PC-9 (cell line): ENCODE results near the gene TEDC1. TPM values are rescaled to one million over a fixed set of nuclear protein-coding genes. Genes with fewer than 3 reads are reported as not detected.

Experiments used
- BruUV-seq: library from RNA; stranded (reverse); fragments of 400-500 nt; replicated peaks from 2 replicates; lab custom pipeline; 2021; lab: Mats Ljungman, UMichigan
- CTCF ChIA-PET: fragments of 300-600 bp; sonication (Branson Sonifier 250); formaldehyde crosslinking; loops from one replicate; lab custom pipeline; 2022; ENCODE audit warnings: antibody characterized with exemption; lab: Charles Lee
- POLR2A ChIA-PET: fragments of 300-600 bp; sonication (Branson Sonifier 250); formaldehyde crosslinking; loops from one replicate; lab custom pipeline; 2022; ENCODE audit warnings: antibody characterized with exemption; ENCODE audit not compliant: unreplicated experiment; lab: Charles Lee
- DNase-seq, 2 experiments: peaks; one replicate each; pipeline versions ENCODE4 v3.0.0 to v3.0.0-alpha.2; 2015 to 2022; ENCODE audit warnings: mixed read lengths in 1 of 2
- H2AFZ ChIP-seq: fragments of 200-600 bp; sonication (generic); 2 replicates; pipeline ENCODE4 v1.8.1; 2017; ENCODE audit warnings: antibody characterized with exemption
- H3F3A ChIP-seq: fragments of 200-600 bp; sonication (generic); 2 replicates; pipeline ENCODE4 v1.8.1; 2017; ENCODE audit warnings: antibody characterized with exemption, mild to moderate bottlenecking, low read depth; ENCODE audit not compliant: insufficient read depth
- H3K27ac ChIP-seq: fragments of 200-600 bp; sonication (generic); 2 replicates; pipeline ENCODE4 v1.6.1; 2016; ENCODE audit warnings: mixed run types
- H3K27me3 ChIP-seq: fragments of 200-600 bp; sonication (generic); 2 replicates; pipeline ENCODE4 v1.6.1; 2016; ENCODE audit warnings: low read depth, mixed run types; ENCODE audit not compliant: insufficient read depth
- H3K36me3 ChIP-seq: fragments of 200-600 bp; sonication (generic); 2 replicates; pipeline ENCODE4 v1.6.1; 2016; ENCODE audit warnings: low read depth, mixed run types
- H3K4me1 ChIP-seq: fragments of 200-600 bp; sonication (generic); replicated peaks from 2 replicates; pipeline ENCODE4 v1.6.1; 2016; ENCODE audit warnings: mixed run types; ENCODE audit not compliant: insufficient read depth
- H3K4me2 ChIP-seq: fragments of 200-600 bp; sonication (generic); 2 replicates; pipeline ENCODE4 v1.6.1; 2017; ENCODE audit warnings: mixed run types
- H3K4me3 ChIP-seq: fragments of 200-600 bp; sonication (generic); 2 replicates; pipeline ENCODE4 v1.6.1; 2016; ENCODE audit warnings: mixed run types
- H3K79me2 ChIP-seq: fragments of 200-600 bp; sonication (generic); 2 replicates; pipeline ENCODE4 v1.6.1; 2017; ENCODE audit warnings: low read depth, mixed run types
- H3K9me2 ChIP-seq: fragments of 200-600 bp; sonication (generic); 2 replicates; pipeline ENCODE4 v1.8.1; 2017; ENCODE audit warnings: mild to moderate bottlenecking; ENCODE audit not compliant: insufficient read depth
- H3K9me3 ChIP-seq: fragments of 200-600 bp; sonication (generic); 2 replicates; pipeline ENCODE4 v1.8.1; 2016; ENCODE audit warnings: low read depth; ENCODE audit not compliant: insufficient read depth
- H4K20me1 ChIP-seq: fragments of 200-600 bp; sonication (generic); 2 replicates; pipeline ENCODE4 v1.8.1; 2017; ENCODE audit not compliant: insufficient read depth
- CTCF ChIP-seq: fragments of 200-600 bp; sonication (generic); conservative IDR thresholded peaks from 2 replicates; pipeline ENCODE4 v1.6.1; 2017; ENCODE audit warnings: mixed run types, antibody characterized with exemption, mild to moderate bottlenecking, moderate library complexity
- EZH2 ChIP-seq: fragments of 200-600 bp; sonication (generic); IDR thresholded peaks from 2 replicates; pipeline ENCODE4 v1.8.0; 2017; ENCODE audit warnings: antibody characterized with exemption, low read depth
- intact Hi-C: fragments of 100-400 bp; cut with micrococcal nuclease; formaldehyde crosslinking; loops from one replicate; pipeline ENCODE4 v1.10.0; 2022; ENCODE audit not compliant: unreplicated experiment
- total RNA-seq: library from RNA; stranded (reverse); gene quantifications from 2 replicates; pipeline ENCODE4 v1.2.3, GENCODE V29; 2021

The TEDC1 gene
- total RNA-seq, 1 experiment from 2014 or later, result 21.2 TPM

- H3K36me3 ChIP-seq, result peaks cover 5% of the 10 kb centered on the region; the same call in 1 of the 2 replicates
- TF ChIP-seq EZH2 (no peak), CTCF (no peak)
- no peaks in the 10 kb centered on the region for H3K27me3 ChIP-seq
- no peaks in the 10 kb centered on the region for H3K9me3 ChIP-seq
- H3F3A ChIP-seq, result peaks cover 19% of the 10 kb centered on the region; the same call in 1 of the 2 replicates
- intact Hi-C loops, result loop anchor here (2.0 to 5.0 kb wide), 2 partner anchors 14 to 49 kb away; partner anchors contain the start of gene MTA1
- H2AFZ ChIP-seq, result no peak overlapping the region
- H3K9me2 ChIP-seq, result no peaks in the 10 kb centered on the region
- POLR2A ChIA-PET, result no interaction called here
- H3K4me3 ChIP-seq, result no peak overlapping the region
- peak overlapping the region; percentile 55; the same call in 1 of the 2 replicates for H3K4me2 ChIP-seq
- CTCF ChIA-PET, result no interaction called here
- 0 out of 2 replicates have a peak, but pooled peaks cover 8% of the 10 kb centered on the region for H4K20me1 ChIP-seq
- peak in 1 of 2 experiments; percentile 66 for DNase-seq
- no TSS peak for BruUV-seq
- H3K27ac ChIP-seq, result no peak overlapping the region
- no peaks in the 10 kb centered on the region for H3K79me2 ChIP-seq
- peaks cover 37% of the 10 kb centered on the region for H3K4me1 ChIP-seq
Measured at GRCh38 chr14:105466531-105467248, 24.4 kb upstream of the TEDC1 start.

GRCh38 chr14:105467249-105467941 lies 23.7 kb upstream of the TEDC1 start:
- peak; percentile 74 to 85 for DNase-seq
- no peaks in the 10 kb centered on the region for H3K9me3 ChIP-seq
- no TSS peak for BruUV-seq
- ChIA-PET POLR2A (no interaction called here), CTCF (no interaction called here)
- H3K36me3 ChIP-seq, result peaks cover 5% of the 10 kb centered on the region; the same call in 1 of the 2 replicates
- H4K20me1 ChIP-seq, result peaks cover 8% of the 10 kb centered on the region; the same call in 1 of the 2 replicates
- H3K4me1 ChIP-seq, result peaks cover 44% of the 10 kb centered on the region
- intact Hi-C loops, result loop anchor here (2.0 to 5.0 kb wide), 2 partner anchors 13 to 50 kb away; partner anchors contain the start of gene MTA1
- no peak overlapping the region for H3K27ac ChIP-seq
- H3K27me3 ChIP-seq, result no peaks in the 10 kb centered on the region
- no peak overlapping the region for H2AFZ ChIP-seq
- no peak for TF ChIP-seq EZH2
- TF ChIP-seq CTCF, result no peak
- H3K79me2 ChIP-seq, result no peaks in the 10 kb centered on the region
- H3F3A ChIP-seq, result peaks cover 24% of the 10 kb centered on the region; the same call in 1 of the 2 replicates
- H3K4me2 ChIP-seq, result peak overlapping the region; percentile 55
- no peaks in the 10 kb centered on the region for H3K9me2 ChIP-seq
- H3K4me3 ChIP-seq, result no peak overlapping the region

- peaks cover 30% of the 10 kb centered on the region; the same call in 1 of the 2 replicates for H3F3A ChIP-seq
- peaks cover 50% of the 10 kb centered on the region for H3K4me1 ChIP-seq
- no peak overlapping the region for H3K4me3 ChIP-seq
- H3K9me2 ChIP-seq, result no peaks in the 10 kb centered on the region
- no TSS peak for BruUV-seq
- H3K27me3 ChIP-seq, result no peaks in the 10 kb centered on the region
- no peaks in the 10 kb centered on the region for H3K79me2 ChIP-seq
- DNase-seq, result no peak
- CTCF ChIA-PET, result no interaction called here
- POLR2A ChIA-PET, result no interaction called here
- 0 out of 2 replicates have a peak overlapping the region, but pooled peaks have one; percentile 55 for H3K4me2 ChIP-seq
- H4K20me1 ChIP-seq, result peaks cover 8% of the 10 kb centered on the region; the same call in 1 of the 2 replicates
- TF ChIP-seq CTCF, result no peak
- no peak for TF ChIP-seq EZH2
- intact Hi-C loops, result loop anchor here (2.0 to 5.0 kb wide), 2 partner anchors 13 to 51 kb away; partner anchors contain the start of gene MTA1
- H2AFZ ChIP-seq, result no peak overlapping the region
- H3K27ac ChIP-seq, result no peak overlapping the region
- H3K9me3 ChIP-seq, result no peaks in the 10 kb centered on the region
- peaks cover 5% of the 10 kb centered on the region; the same call in 1 of the 2 replicates for H3K36me3 ChIP-seq
Measured at GRCh38 chr14:105467942-105468471, 23.0 kb upstream of the TEDC1 start.
